CD4-positive, alpha-beta T cell treated with Interleukin-15 for 1 hour (primary cell): ENCODE measurements around the gene INO80D.
"Not testable (repeated sequence)": the region's sequence is repeated elsewhere in the genome, so short reads cannot be mapped to it uniquely, and the experiment has no call there.

Source experiments
- DNase-seq: peaks from one replicate; pipeline ENCODE4 v3.0.0-alpha.2; 2020

The INO80D gene

GRCh38 chr2:206023183-206023582 is 62.8 kb downstream of the INO80D start:
- DNase-seq: no peak

DNA sequence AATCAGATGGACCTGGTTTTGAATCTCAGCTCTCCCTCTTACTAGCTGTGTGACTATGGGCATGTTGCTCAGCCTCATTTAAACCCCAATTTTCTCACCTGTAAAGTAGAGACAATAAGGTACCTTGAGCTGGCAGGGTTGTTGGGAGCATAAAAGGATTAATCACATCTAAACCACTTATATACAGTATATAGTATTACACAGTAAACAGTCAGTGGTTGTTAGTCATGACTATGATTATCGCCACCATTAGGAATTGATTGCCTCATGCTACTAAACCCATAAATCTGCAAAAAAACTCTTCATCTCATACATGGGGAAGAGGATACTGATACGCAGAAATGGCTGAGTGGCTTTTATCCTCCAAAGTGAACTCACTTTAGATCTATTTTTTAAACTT is 65.8 kb downstream of the INO80D start:
- no peak for DNase-seq

DNA sequence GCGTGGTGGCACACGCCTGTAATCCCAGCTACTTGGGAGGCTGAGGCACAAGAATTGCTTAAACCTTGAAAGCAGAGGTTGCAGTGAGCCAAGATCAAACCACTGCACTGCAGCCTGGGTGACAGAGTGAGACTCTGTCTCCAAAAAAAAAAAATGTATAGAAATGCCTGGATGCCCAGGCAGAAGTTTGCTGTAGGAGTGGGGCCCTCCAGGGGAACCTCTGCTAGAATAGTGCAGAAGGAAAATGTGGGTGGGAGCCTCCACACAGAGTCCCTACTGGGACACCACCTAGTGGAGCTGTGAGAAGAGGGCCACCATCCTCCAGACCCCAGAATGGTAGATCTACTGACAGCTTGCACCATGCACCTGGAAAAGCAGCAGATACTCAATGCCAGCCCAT is 70.2 kb downstream of the INO80D start:
- not testable (repeated sequence) for DNase-seq

DNA sequence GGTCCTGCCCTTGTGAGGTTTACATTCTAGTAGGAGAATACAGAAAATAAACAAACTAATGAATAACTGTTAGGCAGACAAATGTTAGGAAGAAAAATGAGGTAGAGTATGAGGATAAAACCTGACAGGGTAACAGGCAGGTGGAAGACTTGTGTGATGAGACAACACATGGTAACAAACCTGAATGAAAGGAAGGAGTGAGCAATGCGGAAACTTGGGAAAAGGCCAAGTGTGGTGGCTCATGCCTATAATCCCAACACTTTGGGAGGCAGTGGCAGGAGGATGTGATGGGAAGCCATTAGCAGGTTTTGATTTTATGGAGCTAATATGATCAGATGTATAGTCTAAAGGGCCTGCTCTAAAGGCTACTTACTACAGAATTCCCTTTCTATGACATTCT is 74.2 kb downstream of the INO80D start:
- no peak for DNase-seq

DNA sequence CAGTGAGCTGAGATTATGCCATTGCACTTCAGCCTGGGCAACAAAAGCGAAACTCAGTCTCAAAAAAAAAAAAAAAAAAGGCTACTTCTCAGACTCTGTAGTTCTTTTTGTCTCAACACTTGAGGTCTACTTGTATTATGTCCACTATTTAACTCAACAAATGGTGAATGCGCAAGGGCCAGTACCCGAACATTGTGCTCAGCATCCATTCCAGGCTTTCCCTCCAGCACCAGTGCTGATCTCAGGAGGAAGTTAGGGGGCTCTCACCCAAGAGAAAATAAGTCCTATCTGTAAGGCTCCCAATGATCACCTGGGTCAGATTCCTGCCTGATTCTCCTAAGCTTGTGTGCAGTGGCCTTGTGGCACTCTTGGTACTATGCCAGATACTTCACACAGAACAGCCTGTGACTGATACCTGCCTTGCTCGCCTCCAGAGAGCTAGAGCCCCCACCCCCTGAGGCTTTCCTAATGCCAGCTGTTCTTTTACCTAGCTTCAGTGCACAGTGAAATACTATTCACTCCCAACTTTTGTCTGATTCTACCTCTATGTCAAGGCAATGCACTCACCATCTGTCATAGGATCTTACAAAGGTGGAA is 74.9 kb downstream of the INO80D start:
- no peak for DNase-seq

DNA sequence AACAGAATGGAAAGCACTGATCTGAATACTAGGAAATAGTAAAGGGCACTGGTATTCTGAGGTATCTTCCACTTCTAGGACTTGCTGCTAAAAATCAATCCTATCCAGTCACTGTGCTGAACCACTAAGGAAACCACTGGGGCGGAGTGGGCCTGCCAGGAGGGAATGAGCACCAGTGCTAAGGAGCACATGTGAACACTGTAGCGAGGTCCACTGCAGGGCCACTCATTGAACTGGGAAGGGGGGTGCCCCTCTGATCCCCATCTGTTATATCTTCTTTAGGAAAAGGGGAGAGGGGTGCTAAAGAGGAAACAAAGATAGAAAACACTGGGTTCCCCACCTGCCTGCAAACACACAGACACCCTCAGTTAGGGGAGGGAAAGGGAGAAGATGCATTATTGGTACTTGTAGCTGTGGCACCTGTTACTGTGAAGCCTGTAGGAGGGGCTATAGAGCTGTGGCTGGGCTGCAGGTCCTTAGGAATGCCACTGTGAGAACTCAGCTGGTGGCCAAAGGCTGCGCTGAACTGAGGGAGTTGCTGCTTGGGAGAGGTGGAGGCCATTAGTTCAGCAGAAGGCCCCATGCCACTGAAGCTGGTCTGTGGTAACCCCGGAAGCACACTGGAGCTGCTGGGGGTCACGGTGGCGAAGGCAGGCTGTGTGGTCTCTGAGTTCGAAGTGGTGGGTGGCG is 81.8 kb downstream of the INO80D start:
- DNase-seq: no peak

- no peak for DNase-seq
Observed at GRCh38 chr2:206002440-206002839, 83.5 kb downstream of the INO80D start.

GRCh38 chr2:206001912-206002311 is 84.1 kb downstream of the INO80D start:
- DNase-seq: no peak

DNA sequence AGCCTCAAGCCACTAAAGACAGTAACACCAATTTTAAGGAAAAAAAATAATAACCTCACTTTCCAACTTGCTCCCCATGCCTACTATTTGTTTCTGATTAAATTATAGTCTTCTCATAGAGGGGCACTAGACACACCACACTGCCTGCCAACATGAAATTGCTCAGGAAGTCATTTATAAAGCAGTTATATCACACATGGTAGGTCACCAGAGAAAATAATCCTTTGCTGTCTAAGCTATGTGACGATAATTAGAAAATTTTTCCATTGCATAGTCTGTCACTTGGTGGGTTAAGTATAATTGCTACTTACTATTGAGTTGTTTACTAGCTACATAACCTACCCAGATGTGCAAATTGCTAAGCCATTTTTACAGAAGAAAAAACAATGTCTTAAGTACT is 85.2 kb downstream of the INO80D start:
- no peak for DNase-seq

GRCh38 chr2:205998583-205998982 is 87.4 kb downstream of the INO80D start:
- no peak for DNase-seq

DNA sequence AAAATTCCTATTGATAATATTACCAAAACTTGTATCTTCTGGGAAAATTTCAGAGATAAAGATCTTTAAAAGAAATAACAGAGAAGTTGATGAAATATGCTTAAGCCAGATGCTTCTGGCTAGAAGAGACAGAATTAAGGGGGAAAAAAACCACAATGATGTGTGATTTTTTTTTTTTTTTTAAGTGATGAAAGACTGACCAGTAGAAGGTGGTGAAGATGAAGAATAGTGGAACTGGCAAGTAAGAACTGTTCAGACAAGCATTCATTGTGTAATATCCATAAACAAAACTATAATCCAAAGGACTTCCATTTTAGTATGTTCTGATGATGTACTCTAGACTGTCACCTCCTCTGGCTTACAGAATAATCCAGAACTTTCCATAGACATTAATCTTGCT is 89.8 kb downstream of the INO80D start:
- DNase-seq: no peak

- DNase-seq: no peak
Observed at GRCh38 chr2:205995260-205995659, 90.7 kb downstream of the INO80D start.

DNA sequence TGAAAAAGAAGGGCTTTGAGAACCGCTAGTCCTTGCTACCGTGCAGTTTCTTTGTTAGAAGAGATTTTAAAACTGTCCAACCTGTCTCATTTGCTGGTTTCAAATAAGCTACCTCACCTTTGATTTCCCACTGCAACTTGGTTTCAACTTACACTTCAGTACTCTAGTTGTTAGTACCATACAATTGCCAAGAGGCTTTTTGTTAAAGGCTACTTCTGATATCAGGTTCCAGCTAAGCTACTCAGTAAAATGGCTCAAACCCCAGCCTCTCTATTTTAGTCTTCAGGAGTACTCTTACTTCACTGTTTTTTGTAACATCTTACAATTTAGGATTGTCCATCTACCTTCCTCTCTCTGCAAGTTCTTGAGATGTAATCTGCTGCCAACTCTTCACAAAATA is 91.6 kb downstream of the INO80D start:
- no peak for DNase-seq

DNA sequence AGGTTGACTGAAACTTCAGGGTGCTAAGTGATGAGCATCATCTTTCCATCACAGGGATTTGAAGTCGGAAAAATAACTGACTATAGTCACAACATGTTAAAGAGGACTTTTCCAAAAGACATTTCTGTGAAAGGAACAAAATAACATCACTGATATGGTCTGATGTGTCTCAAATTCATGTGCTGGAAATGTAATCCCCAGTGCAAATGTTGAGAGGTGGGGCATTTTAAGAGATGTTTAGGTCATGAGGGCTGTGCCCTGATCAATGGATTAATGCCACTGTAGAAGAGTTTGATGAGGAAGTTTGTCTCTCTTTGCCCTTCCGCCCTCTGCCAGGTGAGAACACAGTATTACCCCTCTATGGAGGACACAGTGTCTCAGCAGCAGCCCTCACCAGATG is 95.9 kb downstream of the INO80D start:
- DNase-seq: no peak

DNA sequence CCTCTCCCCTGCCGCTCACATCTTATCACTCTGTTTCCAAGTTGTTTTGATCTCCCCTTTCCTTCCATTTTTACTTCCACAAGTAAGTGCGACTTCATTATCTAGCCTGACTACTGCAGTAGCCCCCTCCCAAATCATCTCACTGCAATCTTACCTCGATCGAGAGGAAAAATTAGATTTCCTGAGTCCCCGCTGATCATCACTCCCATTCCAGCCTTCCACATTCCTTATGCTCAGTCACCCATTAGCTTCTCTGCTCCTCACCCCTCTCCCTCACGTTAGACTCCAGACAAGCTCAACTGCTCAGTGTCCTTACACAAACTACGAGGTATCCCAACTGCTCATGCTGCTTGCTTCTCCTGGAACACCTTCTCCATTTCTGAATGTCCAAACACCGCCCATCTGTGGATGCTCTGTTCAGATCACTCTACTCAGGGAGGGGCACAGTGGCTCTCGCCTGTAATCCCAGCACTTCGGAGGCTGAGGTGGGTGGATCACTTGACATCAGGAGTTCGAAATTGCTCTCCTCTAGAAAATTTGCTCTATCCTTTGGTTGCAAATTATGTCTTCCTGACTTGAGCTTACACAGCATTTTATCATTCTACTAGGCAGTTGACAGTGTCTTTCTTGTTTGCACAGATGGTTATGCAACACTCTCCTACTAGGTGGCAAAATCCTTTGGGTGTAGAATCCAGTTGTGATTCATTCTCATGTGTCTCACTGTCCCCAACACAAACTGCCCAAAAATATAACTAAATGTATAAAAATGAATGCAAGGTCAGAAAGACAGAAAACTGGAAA is 96.5 kb downstream of the INO80D start:
- DNase-seq: no peak

DNA sequence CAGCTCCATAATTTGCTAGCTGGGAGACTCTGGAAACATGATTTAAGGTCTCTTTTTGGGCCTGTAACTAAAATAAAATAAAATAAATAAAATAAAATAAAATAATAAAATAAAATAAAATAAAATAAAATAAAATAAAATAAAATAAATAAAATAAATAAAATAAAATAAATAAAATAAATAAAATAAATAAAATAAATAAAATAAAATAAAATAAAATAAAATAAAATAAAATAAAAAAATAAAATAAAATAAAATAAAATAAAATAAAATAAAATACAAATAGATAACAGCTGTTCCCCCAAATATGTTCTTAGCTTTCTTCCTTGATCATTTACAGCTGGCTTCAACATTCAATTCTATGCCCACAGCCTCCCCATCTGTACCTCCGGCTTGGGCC is 97.3 kb downstream of the INO80D start:
- not testable (repeated sequence) for DNase-seq

- no peak for DNase-seq
Observed at GRCh38 chr2:205988274-205988673, 97.7 kb downstream of the INO80D start.

DNA sequence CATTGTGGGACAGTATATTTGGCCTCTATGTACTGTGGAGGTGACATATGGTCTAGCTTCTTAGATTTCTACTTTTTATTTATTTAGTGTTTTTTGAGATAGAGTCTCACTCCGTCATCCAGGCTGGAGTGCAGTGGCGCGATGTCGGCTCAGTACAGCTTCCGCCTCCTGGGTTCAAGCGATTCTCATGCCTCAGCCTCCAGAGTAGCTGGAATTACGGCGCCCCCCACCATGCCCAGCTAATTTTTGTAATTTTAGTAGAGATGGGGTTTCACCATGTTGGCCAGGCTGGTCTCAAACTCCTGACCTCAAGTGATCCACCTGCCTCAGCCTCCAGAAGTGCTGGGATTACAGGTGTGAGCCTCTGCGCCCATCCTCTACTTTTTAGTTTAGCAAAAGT is 99.6 kb downstream of the INO80D start:
- DNase-seq: not testable (repeated sequence)

DNA sequence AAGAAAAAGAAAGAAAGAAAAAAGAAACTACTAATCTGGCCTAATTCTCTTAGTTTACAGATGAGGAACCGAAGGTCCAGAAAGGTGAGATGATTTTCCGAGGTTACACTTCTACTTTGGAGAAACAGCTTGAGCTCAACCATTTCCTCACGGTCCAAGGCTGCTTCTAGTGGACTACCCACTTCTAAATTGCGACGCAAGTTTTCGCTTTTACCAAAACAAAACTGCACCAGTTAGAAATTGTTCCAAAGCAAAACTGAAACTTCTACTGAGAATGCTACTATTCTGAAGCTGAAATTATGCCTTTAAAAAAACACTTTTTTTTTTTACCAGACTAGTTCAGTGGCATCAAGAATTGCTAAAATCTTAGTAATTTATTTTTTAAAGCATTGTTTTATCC is 101.6 kb downstream of the INO80D start:
- DNase-seq: no peak

DNA sequence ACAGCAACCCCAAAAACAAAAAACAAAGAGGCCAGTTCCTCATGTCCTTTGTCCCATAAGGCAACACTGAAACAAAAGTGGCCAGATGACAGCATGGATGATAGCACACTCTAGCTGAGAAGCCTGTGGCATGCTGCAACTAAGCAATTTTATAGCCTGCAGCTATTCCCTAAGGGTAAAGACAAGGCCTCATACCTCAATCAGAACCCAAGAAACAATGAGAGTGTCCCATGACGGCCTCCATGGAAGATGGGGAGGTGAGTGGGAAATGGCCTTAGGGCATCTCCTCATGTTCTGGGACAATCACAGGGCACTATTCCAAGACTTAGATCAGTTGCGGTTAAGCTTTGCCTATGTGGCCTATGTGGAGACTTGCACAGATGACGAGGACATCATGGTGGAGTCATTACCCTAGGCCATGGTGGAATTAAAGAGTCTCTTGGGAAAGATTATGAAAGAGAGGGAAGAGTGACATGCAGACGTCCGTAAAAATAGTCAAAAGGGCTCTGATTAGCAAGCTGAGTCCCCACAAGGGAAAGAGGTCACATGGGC is 103.1 kb downstream of the INO80D start:
- no peak for DNase-seq

- not testable (repeated sequence) for DNase-seq
Observed at GRCh38 chr2:205978728-205979127, 107.2 kb downstream of the INO80D start.

GRCh38 chr2:205977699-205978098 is 108.3 kb downstream of the INO80D start:
- DNase-seq: not testable (repeated sequence)

DNA sequence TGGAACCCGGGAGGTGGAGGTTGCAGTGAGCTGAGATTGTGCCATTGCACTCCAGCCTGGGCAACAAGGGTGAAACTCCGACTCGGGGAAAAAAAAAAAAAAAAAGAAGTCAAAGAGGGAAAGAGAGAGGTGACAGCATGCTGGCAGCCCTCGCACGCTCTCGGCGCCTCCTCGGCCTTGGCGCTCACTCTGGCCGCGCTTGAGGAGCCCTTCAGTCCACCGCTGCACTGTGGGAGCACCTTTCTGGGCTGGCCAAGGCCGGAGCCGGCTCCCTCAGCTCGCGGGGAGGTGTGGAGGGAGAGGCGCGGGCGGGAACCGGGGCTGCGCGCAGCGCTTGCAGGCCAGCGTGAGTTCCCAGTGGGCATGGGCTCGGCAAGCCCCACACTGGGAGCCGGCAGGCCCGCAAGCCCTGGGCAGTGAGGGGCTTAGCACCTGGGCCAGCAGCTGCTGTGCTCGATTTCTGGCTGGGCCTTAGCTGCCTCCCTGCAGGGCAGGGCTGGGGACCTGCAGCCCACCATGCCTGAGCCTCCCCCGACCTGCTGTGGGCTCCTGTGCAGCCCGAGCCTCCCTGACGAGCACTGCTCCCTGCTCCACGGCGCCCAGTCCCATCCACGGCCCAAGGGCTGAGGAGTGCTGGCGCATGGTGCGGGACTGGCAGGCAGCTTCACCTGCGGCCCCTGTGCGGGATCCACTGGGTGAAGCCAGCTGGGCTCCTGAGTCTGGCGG is 108.9 kb downstream of the INO80D start:
- not testable (repeated sequence) for DNase-seq
